IMR-90 (cell line): ENCODE data around the gene NWD2. TPM values are rescaled to one million over a fixed set of nuclear protein-coding genes. Genes with fewer than 3 reads are reported as not detected.

Experiments
- ATAC-seq: fragments of 200-7000 bp; cut with Tn5 transposase; 2 replicates; pipeline ENCODE4 v1.9.1; 2020; ENCODE audit warnings: low read depth, mild to moderate bottlenecking, moderate library complexity
- BruUV-seq: library from RNA; stranded (reverse); fragments of 400-500 nt; replicated peaks from 2 replicates; lab custom pipeline; 2021; lab: Mats Ljungman, UMichigan
- CTCF ChIA-PET: fragments of 300-600 bp; formaldehyde crosslinking; extraction: SDS; loops from one replicate; lab custom pipeline; 2021; ENCODE audit warnings: antibody characterized with exemption; lab: Yijun Ruan, JAX
- POLR2A ChIA-PET: fragments of 300-600 bp; sonication (Branson Sonifier 250); formaldehyde crosslinking; loops from one replicate; lab custom pipeline; 2022; ENCODE audit warnings: antibody characterized with exemption; ENCODE audit not compliant: unreplicated experiment; lab: Charles Lee
- DNase-seq: peaks from one replicate; pipeline ENCODE4 v3.0.0; 2013
- H2AFZ ChIP-seq: replicated peaks from 2 replicates; pipeline ENCODE3; 2013; ENCODE audit warnings: low read length, mild to moderate bottlenecking; ENCODE audit not compliant: poor library complexity
- H2AK5ac ChIP-seq: 2 replicates; pipeline ENCODE4 v1.6.1; 2013; ENCODE audit warnings: low read depth, low read length, inconsistent platforms
- H2AK9ac ChIP-seq: replicated peaks from 2 replicates; pipeline ENCODE3; 2013; ENCODE audit warnings: mild to moderate bottlenecking, low read depth, low read length, moderate library complexity; ENCODE audit not compliant: poor library complexity
- H2BK120ac ChIP-seq: 2 replicates; pipeline ENCODE4 v1.6.1; 2013; ENCODE audit warnings: low read depth, low read length, inconsistent platforms
- H2BK15ac ChIP-seq: 3 replicates; pipeline ENCODE4 v1.6.1; 2013; ENCODE audit warnings: low read depth, low read length, inconsistent platforms
- H2BK20ac ChIP-seq: 2 replicates; pipeline ENCODE4 v1.6.1; 2013; ENCODE audit warnings: low read depth, mild to moderate bottlenecking, inconsistent platforms, low read length, moderate library complexity
- H2BK5ac ChIP-seq: 2 replicates; pipeline ENCODE4 v1.6.1; 2013; ENCODE audit warnings: mild to moderate bottlenecking, low read depth, low read length, inconsistent platforms; ENCODE audit not compliant: poor library complexity, severe bottlenecking
- H3K14ac ChIP-seq: replicated peaks from 2 replicates; pipeline ENCODE4 v1.6.1; 2013; ENCODE audit warnings: low read depth, low read length, inconsistent platforms
- H3K18ac ChIP-seq: 2 replicates; pipeline ENCODE4 v1.6.1; 2013; ENCODE audit warnings: low read depth, low read length, control low read depth
- H3K23ac ChIP-seq: 2 replicates; pipeline ENCODE4 v1.6.1; 2013; ENCODE audit warnings: low read depth, low read length, inconsistent platforms
- H3K27ac ChIP-seq: 2 replicates; pipeline ENCODE4 v1.5.1; 2013; ENCODE audit warnings: mild to moderate bottlenecking, control low read depth, low read length; ENCODE audit not compliant: insufficient read depth
- H3K27me3 ChIP-seq: 2 replicates; pipeline ENCODE4 v1.6.1; 2013; ENCODE audit warnings: low read length; ENCODE audit not compliant: control insufficient read depth, insufficient read depth
- H3K36me3 ChIP-seq: 2 replicates; pipeline ENCODE4 v1.6.1; 2013; ENCODE audit warnings: low read length, mixed read lengths; ENCODE audit not compliant: control insufficient read depth, insufficient read depth
- H3K4ac ChIP-seq: 2 replicates; pipeline ENCODE4 v1.6.1; 2013; ENCODE audit warnings: low read depth, low read length, inconsistent platforms
- H3K4me1 ChIP-seq: 2 replicates; pipeline ENCODE4 v1.6.1; 2013; ENCODE audit warnings: low read length, mixed read lengths; ENCODE audit not compliant: control insufficient read depth, insufficient read depth
- H3K4me2 ChIP-seq: 2 replicates; pipeline ENCODE4 v1.6.1; 2013; ENCODE audit warnings: low read depth, mild to moderate bottlenecking, control low read depth, low read length, moderate library complexity
- H3K4me3 ChIP-seq: 2 replicates; pipeline ENCODE4 v1.5.1; 2013; ENCODE audit warnings: low read depth, mild to moderate bottlenecking, control low read depth, low read length, moderate library complexity; ENCODE audit not compliant: insufficient read depth
- H3K56ac ChIP-seq: 2 replicates; pipeline ENCODE4 v1.6.1; 2013; ENCODE audit warnings: low read length, inconsistent platforms; ENCODE audit not compliant: insufficient read depth; ENCODE audit errors: extremely low read depth
- H3K79me1 ChIP-seq, 2 experiments: 2 replicates each; pipeline ENCODE4 v1.6.1; 2013; ENCODE audit warnings: low read length in 2 of 2, inconsistent platforms in 1 of 2, low read depth in 1 of 2
- H3K9ac ChIP-seq: 2 replicates; pipeline ENCODE4 v1.6.1; 2013; ENCODE audit warnings: low read depth, low read length, control low read depth
- H3K9me1 ChIP-seq: 2 replicates; pipeline ENCODE4 v1.6.1; 2013; ENCODE audit warnings: low read length, inconsistent platforms; ENCODE audit not compliant: insufficient read depth
- H3K9me3 ChIP-seq: 2 replicates; pipeline ENCODE4 v1.6.1; 2013; ENCODE audit warnings: low read length; ENCODE audit not compliant: control insufficient read depth, insufficient read depth
- H4K20me1 ChIP-seq: 2 replicates; pipeline ENCODE4 v1.6.1; 2013; ENCODE audit warnings: low read length, inconsistent platforms; ENCODE audit not compliant: insufficient read depth
- H4K5ac ChIP-seq: 2 replicates; pipeline ENCODE4 v1.6.1; 2013; ENCODE audit warnings: mild to moderate bottlenecking, low read depth, low read length, control low read depth
- H4K8ac ChIP-seq, 2 experiments: 2 replicates each; pipeline ENCODE4 v1.6.1; 2013; ENCODE audit warnings: low read depth in 2 of 2, low read length in 2 of 2, control low read depth in 1 of 2, inconsistent platforms in 1 of 2
- H4K91ac ChIP-seq: 2 replicates; pipeline ENCODE4 v1.6.1; 2013; ENCODE audit warnings: low read depth, low read length, inconsistent platforms; ENCODE audit not compliant: insufficient read depth
- BHLHE40 ChIP-seq: fragments of 150-350 bp; IDR thresholded peaks from 2 replicates; pipeline ENCODE4 v1.6.1; 2016; ENCODE audit warnings: mild to moderate bottlenecking, low read depth, low read length
- CEBPB ChIP-seq: IDR thresholded peaks from 2 replicates; pipeline ENCODE4 v1.6.1; 2012; ENCODE audit warnings: low read depth, low read length, improper control_type of control experiment
- CHD1 ChIP-seq: IDR thresholded peaks from 2 replicates; pipeline ENCODE4 v1.6.1; 2012; ENCODE audit warnings: low read depth, low read length, improper control_type of control experiment
- CTCF ChIP-seq: conservative IDR thresholded peaks from 2 replicates; pipeline ENCODE4 v1.5.1; 2012; ENCODE audit warnings: mild to moderate bottlenecking, low read depth, low read length, improper control_type of control experiment
- ELK1 ChIP-seq: fragments of 150-350 bp; IDR thresholded peaks from 2 replicates; pipeline ENCODE4 v1.6.1; 2016; ENCODE audit warnings: low read depth, mild to moderate bottlenecking, low read length, moderate library complexity, borderline replicate concordance
- FOS ChIP-seq: fragments of 150-350 bp; IDR thresholded peaks from 2 replicates; pipeline ENCODE4 v1.6.1; 2016; ENCODE audit warnings: low read depth, low read length
- MAFK ChIP-seq: IDR thresholded peaks from 2 replicates; pipeline ENCODE4 v1.6.1; 2012; ENCODE audit warnings: low read depth, low read length, improper control_type of control experiment
- MAZ ChIP-seq: IDR thresholded peaks from 2 replicates; pipeline ENCODE4 v1.6.1; 2012; ENCODE audit warnings: low read depth, mild to moderate bottlenecking, low read length, improper control_type of control experiment, moderate library complexity, borderline replicate concordance
- MXI1 ChIP-seq: IDR thresholded peaks from 2 replicates; pipeline ENCODE4 v1.6.1; 2012; ENCODE audit warnings: low read depth, mild to moderate bottlenecking, low read length, moderate library complexity, borderline replicate concordance
- NFE2L2 ChIP-seq: fragments of 150-350 bp; IDR thresholded peaks from 2 replicates; pipeline ENCODE4 v1.6.1; 2016; ENCODE audit warnings: low read depth, mild to moderate bottlenecking, low read length
- POLR2A ChIP-seq: IDR thresholded peaks from 2 replicates; pipeline ENCODE4 v1.6.1; 2012; ENCODE audit warnings: mild to moderate bottlenecking, low read depth, low read length
- RAD21 ChIP-seq: IDR thresholded peaks from 2 replicates; pipeline ENCODE4 v1.6.1; 2012; ENCODE audit warnings: low read length, improper control_type of control experiment
- RCOR1 ChIP-seq: IDR thresholded peaks from 2 replicates; pipeline ENCODE4 v1.6.1; 2012; ENCODE audit warnings: mild to moderate bottlenecking, low read length, improper control_type of control experiment; ENCODE audit not compliant: insufficient replicate concordance
- RFX5 ChIP-seq: IDR thresholded peaks from 2 replicates; pipeline ENCODE4 v1.8.0; 2012; ENCODE audit warnings: low read depth, mild to moderate bottlenecking, low read length, moderate library complexity
- SMC3 ChIP-seq: fragments of 150-350 bp; IDR thresholded peaks from 2 replicates; pipeline ENCODE4 v1.6.1; 2016; ENCODE audit warnings: low read depth, mild to moderate bottlenecking, antibody characterized with exemption, low read length, moderate library complexity
- WGBS, 2 experiments: methylation state at CpG; one replicate each; pipeline versions ENCODE4 v1.1.5 to v1.1.7; 2013; ENCODE audit warnings: missing lambda C conversion rate in 2 of 2; ENCODE audit not compliant: insufficient read length in 1 of 2; ENCODE audit errors: extremely low coverage in 2 of 2; 5-methylcytosine and 5-hydroxymethylcytosine counted together
- dilution Hi-C: fragments of 300-500 bp; cut with HindIII; formaldehyde crosslinking; loops from one replicate; pipeline ENCODE4 v1.14.3; 2018; ENCODE audit warnings: low sequenced_read_pairs; ENCODE audit not compliant: unreplicated experiment
- in situ Hi-C: fragments of 300-500 bp; cut with MboI; formaldehyde crosslinking; loops from 3 replicates; pipeline ENCODE4 v1.14.3; 2019; ENCODE audit warnings: low sequenced_read_pairs, inconsistent platforms, mixed read lengths
- intact Hi-C: fragments of 100-400 bp; cut with micrococcal nuclease; formaldehyde crosslinking; loops from 2 replicates; pipeline ENCODE4 v1.10.0; 2022
- polyA plus RNA-seq, 3 experiments: library from polyadenylated mRNA; depleted of rRNA; stranded (reverse); fragments of >200 nt; gene quantifications; 2 replicates each; pipeline ENCODE4 v1.2.3, GENCODE V29; 2012; ENCODE audit warnings: low replicate concordance in 1 of 3
- total RNA-seq: library from RNA; depleted of rRNA; stranded (reverse); fragments of >200 nt; gene quantifications from 2 replicates; pipeline ENCODE4 v1.2.3, GENCODE V29; 2012
- TF ChIP-seq, protein P1 (sequence below): fragments of 150-350 bp; IDR thresholded peaks from 2 replicates; pipeline ENCODE4 v1.6.1; 2017; ENCODE audit warnings: mild to moderate bottlenecking, antibody characterized with exemption, low read length, low read depth

The NWD2 gene
- total and polyA plus RNA-seq, 2 of the 4 experiments (the other 2 are of a cell fraction): not detected

GRCh38 chr4:37476691-37477090 is 232.1 kb downstream of the NWD2 start:
- dilution Hi-C loops (no loop called here), intact Hi-C loops (no loop called here), in situ Hi-C loops (no loop called here)
- Histone ChIP-seq H3K56ac (no peak overlapping the region), H2BK15ac (no peak overlapping the region), H3K23ac (no peak overlapping the region), H3K14ac (no peak overlapping the region), H3K79me1 (no peaks in the 10 kb centered on the region), H2AFZ (no peak overlapping the region), H3K18ac (no peak overlapping the region), H3K4me3 (no peak overlapping the region), H2BK20ac (no peak overlapping the region), H2BK120ac (no peak overlapping the region), H3K9ac (no peak overlapping the region), H2BK5ac (no peak overlapping the region), H2AK9ac (no peak overlapping the region), H2AK5ac (no peak overlapping the region), H3K9me1 (no peaks in the 10 kb centered on the region), H3K4me1 (no peaks in the 10 kb centered on the region), H4K20me1 (no peaks in the 10 kb centered on the region), H4K5ac (no peak overlapping the region), H4K91ac (no peak overlapping the region), H3K4ac (no peak overlapping the region), H3K36me3 (no peaks in the 10 kb centered on the region), H3K27me3 (no peaks in the 10 kb centered on the region), H3K9me3 (no peaks in the 10 kb centered on the region), H4K8ac (no peak overlapping the region), H3K27ac (no peak overlapping the region), H3K4me2 (no peak overlapping the region)
- WGBS, 2 experiments: no CpG with 5 or more reads among the region's 2 CpGs
- no peak for DNase-seq
- no peak for ATAC-seq
- POLR2A ChIA-PET: no interaction called here
- TF ChIP-seq RFX5 (no peak), NFE2L2 (no peak), RCOR1 (no peak), RAD21 (no peak), CHD1 (no peak), MXI1 (no peak), CTCF (no peak), SMC3 (no peak), MAZ (no peak), BHLHE40 (no peak), ELK1 (no peak), FOS (no peak), POLR2A (no peak), CEBPB (no peak), MAFK (no peak)
- TF ChIP-seq, protein P1, sequence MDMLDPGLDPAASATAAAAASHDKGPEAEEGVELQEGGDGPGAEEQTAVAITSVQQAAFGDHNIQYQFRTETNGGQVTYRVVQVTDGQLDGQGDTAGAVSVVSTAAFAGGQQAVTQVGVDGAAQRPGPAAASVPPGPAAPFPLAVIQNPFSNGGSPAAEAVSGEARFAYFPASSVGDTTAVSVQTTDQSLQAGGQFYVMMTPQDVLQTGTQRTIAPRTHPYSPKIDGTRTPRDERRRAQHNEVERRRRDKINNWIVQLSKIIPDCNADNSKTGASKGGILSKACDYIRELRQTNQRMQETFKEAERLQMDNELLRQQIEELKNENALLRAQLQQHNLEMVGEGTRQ: no peak
- no TSS peak for BruUV-seq
- CTCF ChIA-PET: no interaction called here
